Measurements from ENCODE around the gene AK1. TPM values are rescaled to one million over a fixed set of nuclear protein-coding genes. Genes with fewer than 3 reads are reported as not detected.

Gene AK1
- total RNA-seq, 2 experiments from 2014 or later = 46.8 to 54.6 TPM

DNA sequence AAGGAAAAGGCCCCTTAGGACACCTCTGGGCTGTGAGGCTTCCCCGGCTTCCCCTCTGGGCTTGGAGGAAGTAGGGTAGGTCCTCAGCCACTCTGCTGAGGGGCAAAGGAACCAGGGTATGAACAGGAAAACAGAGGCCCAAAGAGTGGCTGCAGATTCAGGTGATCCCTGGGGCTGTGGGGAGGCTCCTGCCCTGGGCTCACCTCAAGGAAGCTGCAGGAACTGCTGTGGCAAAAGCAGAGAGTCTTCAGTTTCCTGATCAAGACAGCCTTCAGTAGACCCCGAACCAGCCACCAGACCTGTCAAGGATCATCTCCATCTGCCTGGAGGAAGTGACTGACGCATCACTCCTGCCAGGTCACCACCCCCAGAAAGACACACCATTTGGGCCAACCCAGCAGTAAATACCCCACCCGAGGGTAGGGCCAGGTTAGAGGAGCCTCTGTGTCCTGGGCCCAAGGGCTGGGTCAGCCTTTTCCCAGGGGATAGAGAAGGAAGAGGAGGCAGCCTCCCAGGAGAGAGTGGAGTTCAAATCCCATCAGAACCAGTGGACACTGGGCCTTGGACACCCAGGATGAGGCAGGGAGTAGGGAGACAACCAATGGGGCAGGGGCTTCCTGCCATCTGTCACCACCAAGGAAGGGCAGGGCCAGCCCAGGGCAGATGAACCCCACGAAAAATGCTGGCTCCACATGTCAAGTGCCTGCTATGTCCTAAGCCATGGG lies 27.7 kb upstream of the AK1 start:
- Mint-ChIP-seq H3K36me3 (peaks cover 12% of the 10 kb centered on the region), H3K9me3 (no peaks in the 10 kb centered on the region), H3K4me1 (peaks cover 40% of the 10 kb centered on the region), H3K4me3 (peak overlapping the region; percentile 93), H3K27me3 (no peaks in the 10 kb centered on the region), H3K27ac (peak overlapping the region; percentile 100)
- POLR2A ChIA-PET = interaction anchor here (0.6 to 5.6 kb wide), 20 partner anchors 8 to 170 kb away, joined by 3 to 187 read pairs (median 4); partner anchors contain the start of genes AK1, CDK9, FPGS and NAIF1
- DNase-seq (peak; percentile 67), ATAC-seq (ENCODE audit: low read depth) (peak; percentile 60)

DNA sequence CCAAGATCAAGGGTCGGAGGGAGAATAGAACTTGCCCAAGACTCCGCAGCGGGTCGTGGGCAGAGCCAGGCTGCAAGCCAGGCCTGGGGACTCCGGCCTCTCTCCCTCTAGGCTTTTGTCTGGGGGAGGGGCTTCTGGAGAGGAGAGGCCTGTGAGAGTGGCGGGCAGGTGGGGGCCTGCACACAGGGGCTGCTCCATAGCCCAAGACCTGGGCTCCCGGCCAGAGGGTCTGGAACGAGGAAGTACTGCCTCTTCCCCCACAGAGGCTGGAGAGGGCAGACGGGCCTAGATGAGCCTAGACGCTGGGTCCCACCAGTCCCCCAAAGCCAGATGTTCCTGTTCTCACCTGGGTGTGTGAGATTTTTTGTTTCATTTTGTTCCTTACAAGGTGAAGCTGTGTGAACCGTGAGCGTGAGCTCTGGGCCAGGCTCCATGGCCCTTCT lies 27.1 kb upstream of the AK1 start:
- POLR2A ChIA-PET = interaction anchor here (0.8 to 5.6 kb wide), 19 partner anchors 11 to 185 kb away, joined by 3 to 187 read pairs (median 6); partner anchors contain the start of genes CDK9, FPGS, NAIF1 and SH2D3C
- Mint-ChIP-seq H3K27ac (peak overlapping the region; percentile 100), H3K4me1 (peaks cover 44% of the 10 kb centered on the region), H3K9me3 (no peaks in the 10 kb centered on the region), H3K27me3 (no peaks in the 10 kb centered on the region), H3K4me3 (peak overlapping the region; percentile 93), H3K36me3 (peaks cover 11% of the 10 kb centered on the region)
- ATAC-seq (ENCODE audit: low read depth) (peak; percentile 5), DNase-seq (peak; percentile 55)

DNA sequence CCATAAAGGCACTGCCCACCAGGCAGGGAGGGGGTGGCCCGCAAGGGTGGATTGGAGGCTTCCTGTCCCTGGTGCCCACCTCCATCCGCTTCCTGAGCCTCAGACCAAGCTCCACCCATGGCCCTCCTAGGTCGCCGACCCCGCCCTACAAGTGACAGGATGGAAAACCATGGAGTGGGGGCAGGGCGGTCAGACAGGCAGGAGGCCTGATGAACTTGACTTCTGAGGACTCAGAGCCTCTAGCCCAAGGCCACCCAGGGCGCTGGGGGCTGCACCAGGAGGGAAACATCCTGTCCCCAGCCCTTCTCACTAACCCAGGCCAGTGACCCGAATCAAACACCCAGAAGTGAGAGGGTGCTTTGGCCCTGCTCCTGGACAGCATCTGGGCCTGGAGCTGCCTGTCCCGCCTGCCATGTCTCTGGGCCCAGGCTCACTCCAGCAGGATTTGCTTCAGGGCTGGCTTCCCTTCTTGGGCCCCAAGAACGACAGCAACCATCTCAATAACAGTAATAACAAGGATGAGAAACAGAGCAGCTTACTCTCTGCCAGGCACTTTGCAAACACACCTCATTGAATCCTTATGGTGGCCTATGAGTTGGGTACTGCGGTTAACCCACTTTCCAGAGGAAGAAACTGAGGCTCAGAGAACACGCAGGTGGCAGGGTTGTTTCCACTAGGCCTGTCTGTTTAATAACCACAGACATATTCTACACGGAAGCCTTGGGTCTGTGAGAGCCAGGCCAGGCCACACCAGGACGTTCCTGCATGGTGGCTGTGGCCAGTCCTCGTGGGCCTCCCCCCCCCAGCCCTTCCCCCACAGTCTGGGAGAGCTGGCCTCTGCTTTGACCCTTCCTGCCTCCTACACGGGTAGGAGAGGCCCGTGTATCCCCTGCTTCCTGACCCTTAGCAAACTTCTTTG lies 26.3 kb upstream of the AK1 start:
- DNase-seq (peak; percentile 89), ATAC-seq (ENCODE audit: low read depth) (peak; percentile 32)
- Mint-ChIP-seq H3K27ac (peak overlapping the region; percentile 100), H3K36me3 (peaks cover 10% of the 10 kb centered on the region), H3K4me3 (peak overlapping the region; percentile 93), H3K4me1 (peaks cover 44% of the 10 kb centered on the region), H3K27me3 (no peaks in the 10 kb centered on the region), H3K9me3 (no peaks in the 10 kb centered on the region)
- POLR2A ChIA-PET = interaction anchor here (0.6 to 5.6 kb wide), 26 partner anchors 11 to 331 kb away, joined by 3 to 187 read pairs (median 4); partner anchors contain the start of genes CDK9, FPGS, NAIF1 and SH2D3C

DNA sequence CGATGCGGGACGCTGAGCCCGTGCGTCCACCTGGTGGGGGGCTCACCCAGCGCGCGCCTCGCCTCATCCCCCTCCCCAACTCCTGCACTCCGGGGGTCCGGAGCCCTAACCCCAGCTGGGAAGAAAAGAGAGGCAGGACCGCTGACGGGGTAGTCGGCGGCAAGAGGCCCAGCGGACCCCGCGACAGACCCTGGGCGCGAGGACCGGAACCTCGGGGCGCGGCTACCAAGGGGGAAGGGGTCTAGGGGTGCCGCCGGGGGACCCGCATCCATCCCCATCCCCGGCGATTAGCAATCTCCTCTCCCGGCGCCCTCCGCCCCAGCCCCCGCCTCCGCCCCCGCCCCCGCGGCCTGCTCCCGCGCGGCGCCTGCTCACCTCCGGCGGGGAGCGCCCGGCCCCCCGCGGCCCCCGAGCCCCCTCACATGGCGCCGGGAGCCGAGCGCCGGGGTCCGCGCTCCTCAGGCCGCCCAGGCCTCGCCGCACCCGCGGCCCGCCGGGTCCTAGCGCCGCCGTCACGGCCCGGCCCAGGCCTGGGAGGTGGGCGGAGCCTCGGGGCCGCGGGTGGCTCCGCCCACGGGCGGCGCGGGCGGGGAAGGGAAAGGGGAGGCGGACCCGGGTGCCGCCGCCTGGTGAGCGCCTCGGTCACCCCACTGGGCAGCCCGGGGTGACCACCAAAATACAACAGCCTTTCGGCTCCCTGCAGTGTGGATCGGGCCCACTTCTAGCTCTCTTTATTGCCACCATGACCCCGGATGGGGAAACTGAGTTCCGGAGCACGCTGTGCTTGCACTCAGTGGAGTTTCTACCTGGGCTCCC lies 21.9 kb upstream of the AK1 start, which contains the start of gene ST6GALNAC6:
Gene ST6GALNAC6 (minus strand): TSS at position 476 of the 816 bp plus-strand sequence. CDS start 1,622 bp downstream, outside the sequence.
- H3K4me3 Mint-ChIP-seq = peak within 1 kb of the TSS; percentile 89
- DNase-seq = peak; percentile 91
- ATAC-seq (ENCODE audit: low read depth) = peak; percentile 65
- peaks cover 38% of the 10 kb centered on the region for H3K4me1 Mint-ChIP-seq
- H3K9me3 Mint-ChIP-seq = peaks cover 1% of the 10 kb centered on the region
- H3K36me3 Mint-ChIP-seq = peaks cover 32% of the 10 kb centered on the region
- peak within 1 kb of the TSS; percentile 82 for H3K27ac Mint-ChIP-seq
- H3K27me3 Mint-ChIP-seq = no peaks in the 10 kb centered on the region
- POLR2A ChIA-PET = interaction anchor here (0.7 to 3.2 kb wide), 4 partner anchors 17 to 131 kb away, joined by 3 to 28 read pairs (median 3); partner anchors contain the start of gene ST6GALNAC4

DNA sequence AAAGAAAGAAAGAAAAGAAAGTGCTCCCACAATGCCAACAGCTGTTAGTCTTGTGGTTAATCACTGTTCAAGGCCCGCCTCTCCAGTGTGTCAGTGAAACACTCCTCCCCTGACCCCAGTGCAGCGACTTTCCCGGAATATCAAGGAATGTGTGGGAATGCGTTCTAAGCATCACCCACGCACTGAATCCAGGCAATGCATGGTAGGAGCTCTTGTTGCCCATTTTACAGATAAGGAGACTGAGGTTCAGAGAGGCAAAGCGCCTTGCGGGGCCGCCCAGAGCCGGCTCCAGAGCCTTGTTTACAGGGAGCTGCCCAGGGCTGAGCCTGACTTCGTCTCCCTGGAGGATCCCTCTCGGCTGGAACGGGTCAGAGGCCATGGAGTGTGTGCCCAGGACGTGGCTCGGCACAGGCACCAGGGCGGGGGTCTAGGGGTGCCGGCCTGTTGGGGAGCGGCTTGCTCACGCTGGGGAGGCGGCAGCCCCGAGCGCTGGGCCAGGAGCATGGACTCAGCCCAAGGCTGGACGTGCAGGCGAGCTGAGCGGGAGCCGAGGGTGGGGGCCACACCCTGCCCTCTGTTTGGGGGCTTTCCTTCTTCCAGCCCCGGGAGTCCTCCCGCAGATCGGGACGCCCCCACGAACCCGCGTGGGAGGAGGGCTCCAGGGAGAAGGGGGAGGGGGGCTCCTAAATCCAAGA lies 21.1 kb upstream of the AK1 start:
- Mint-ChIP-seq H3K27me3 (no peaks in the 10 kb centered on the region), H3K36me3 (peaks cover 39% of the 10 kb centered on the region), H3K4me3 (peak overlapping the region; percentile 89), H3K4me1 (peaks cover 32% of the 10 kb centered on the region), H3K27ac (peak overlapping the region; percentile 82), H3K9me3 (peaks cover 7% of the 10 kb centered on the region)
- DNase-seq (no peak), ATAC-seq (ENCODE audit: low read depth) (no peak)
- POLR2A ChIA-PET = interaction anchor here (0.7 to 3.2 kb wide), 6 partner anchors 10 to 128 kb away, joined by 3 to 28 read pairs (median 3); partner anchors contain the start of gene ST6GALNAC4

DNA sequence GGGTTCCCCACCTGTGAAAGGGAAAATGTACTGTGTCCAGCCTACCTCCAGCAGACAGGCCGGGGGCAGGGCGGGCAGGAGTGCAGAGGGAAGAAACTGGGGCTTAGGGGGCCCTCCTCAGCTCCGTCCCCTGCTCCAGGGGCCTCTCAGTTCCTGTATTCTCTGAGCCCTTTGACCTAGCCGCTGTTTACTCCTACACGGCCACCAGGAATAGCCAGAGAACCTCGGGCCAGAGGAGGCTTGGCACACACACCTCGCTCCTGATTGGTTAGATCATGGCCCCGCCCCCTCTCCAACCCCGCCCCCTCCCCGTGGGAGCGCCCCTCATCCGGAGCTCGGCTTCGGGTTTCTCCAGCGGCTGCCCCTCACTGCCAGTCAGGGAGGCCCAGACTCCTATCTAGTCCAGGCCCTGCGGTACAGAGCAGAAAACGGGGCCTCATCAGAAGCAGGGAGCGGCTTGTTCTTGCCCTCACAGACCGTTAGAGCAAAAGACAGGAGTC lies 19.8 kb upstream of the AK1 start:
- no peak overlapping the region for H3K4me3 Mint-ChIP-seq
- no peak for ATAC-seq (ENCODE audit: low read depth)
- H3K4me1 Mint-ChIP-seq = peaks cover 29% of the 10 kb centered on the region
- H3K9me3 Mint-ChIP-seq = peaks cover 10% of the 10 kb centered on the region
- H3K36me3 Mint-ChIP-seq = peaks cover 49% of the 10 kb centered on the region
- POLR2A ChIA-PET = interaction anchor here (0.7 to 1.4 kb wide), 5 partner anchors 9 to 113 kb away, joined by 3 to 4 read pairs (median 3); partner anchors contain the start of gene ST6GALNAC4
- H3K27ac Mint-ChIP-seq = no peak overlapping the region
- no peak for DNase-seq
- no peaks in the 10 kb centered on the region for H3K27me3 Mint-ChIP-seq

DNA sequence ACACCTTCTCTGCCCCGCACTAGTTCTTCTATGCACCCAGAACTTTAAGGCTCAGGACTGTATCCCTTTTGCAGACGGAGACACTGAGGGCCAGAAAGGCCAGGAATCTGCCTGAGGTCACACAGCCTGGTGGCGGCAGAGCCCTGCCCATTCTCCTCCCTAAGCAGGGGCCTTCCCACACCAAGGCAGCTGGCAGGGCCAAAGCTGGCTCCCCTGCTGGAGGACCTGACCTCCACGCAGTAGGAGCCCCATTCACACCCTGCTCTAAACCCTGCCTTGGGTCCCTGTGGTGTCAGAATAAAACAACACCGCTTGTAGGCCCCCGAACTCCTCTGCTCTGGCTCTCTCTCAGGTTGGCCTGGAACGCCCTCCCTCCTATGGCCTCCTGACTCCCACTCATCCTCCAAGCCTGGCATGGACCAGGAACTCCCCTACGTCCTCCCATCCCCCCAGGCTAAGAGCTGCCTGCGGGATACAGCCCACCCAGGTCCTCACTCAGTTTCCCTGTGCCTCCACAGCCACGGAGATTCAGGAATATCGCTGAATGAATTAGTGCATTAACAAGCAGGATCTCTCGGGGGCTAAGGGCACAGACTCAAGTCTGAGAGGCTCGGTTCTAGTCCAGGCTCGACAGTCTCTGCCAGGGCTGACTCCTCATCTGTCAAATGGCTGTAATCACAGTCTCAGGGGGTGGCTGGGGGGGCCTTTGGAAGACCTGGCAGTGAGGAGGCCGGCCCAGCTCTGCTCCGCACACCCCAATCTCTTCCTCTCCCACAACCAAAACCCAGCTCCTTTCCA lies 19.1 kb upstream of the AK1 start:
- DNase-seq (no peak), ATAC-seq (ENCODE audit: low read depth) (no peak)
- H3K4me1 Mint-ChIP-seq = peaks cover 26% of the 10 kb centered on the region
- no peaks in the 10 kb centered on the region for H3K27me3 Mint-ChIP-seq
- no peak overlapping the region for H3K4me3 Mint-ChIP-seq
- H3K27ac Mint-ChIP-seq = no peak overlapping the region
- POLR2A ChIA-PET = interaction anchor here (0.7 to 1.4 kb wide), 5 partner anchors 9 to 112 kb away, joined by 3 to 4 read pairs (median 3); partner anchors contain the start of gene ST6GALNAC4
- H3K9me3 Mint-ChIP-seq = peaks cover 10% of the 10 kb centered on the region
- peaks cover 51% of the 10 kb centered on the region for H3K36me3 Mint-ChIP-seq

DNA sequence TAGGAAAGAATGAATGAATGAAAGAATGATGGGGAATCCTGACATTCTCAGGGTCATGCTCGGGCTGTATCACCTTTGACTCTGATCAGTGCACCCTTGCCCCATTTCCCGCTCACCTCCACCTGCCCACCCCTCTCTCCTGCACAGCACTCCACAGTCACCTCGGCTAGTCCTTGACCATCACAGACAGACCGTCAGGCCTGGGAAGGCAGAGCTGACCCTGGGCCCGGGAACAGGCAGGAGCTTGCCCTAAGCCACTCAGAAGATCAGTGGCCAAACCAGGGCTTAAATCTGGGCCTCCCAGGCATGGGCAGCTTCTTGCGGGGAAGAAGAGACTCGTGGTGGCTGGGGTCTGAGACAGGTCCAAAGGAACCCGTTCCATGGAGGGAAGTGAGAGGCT lies 18.3 kb upstream of the AK1 start:
- peaks cover 23% of the 10 kb centered on the region for H3K4me1 Mint-ChIP-seq
- POLR2A ChIA-PET = interaction anchor here (1.4 kb wide), 1 partner anchor 20 kb away, joined by 4 read pairs; no protein-coding TSS in a partner anchor
- H3K27me3 Mint-ChIP-seq = no peaks in the 10 kb centered on the region
- H3K36me3 Mint-ChIP-seq = peaks cover 51% of the 10 kb centered on the region
- ATAC-seq (ENCODE audit: low read depth) = no peak
- no peak for DNase-seq
- H3K4me3 Mint-ChIP-seq = no peak overlapping the region
- H3K9me3 Mint-ChIP-seq = peaks cover 10% of the 10 kb centered on the region
- H3K27ac Mint-ChIP-seq = peak overlapping the region; percentile 34

DNA sequence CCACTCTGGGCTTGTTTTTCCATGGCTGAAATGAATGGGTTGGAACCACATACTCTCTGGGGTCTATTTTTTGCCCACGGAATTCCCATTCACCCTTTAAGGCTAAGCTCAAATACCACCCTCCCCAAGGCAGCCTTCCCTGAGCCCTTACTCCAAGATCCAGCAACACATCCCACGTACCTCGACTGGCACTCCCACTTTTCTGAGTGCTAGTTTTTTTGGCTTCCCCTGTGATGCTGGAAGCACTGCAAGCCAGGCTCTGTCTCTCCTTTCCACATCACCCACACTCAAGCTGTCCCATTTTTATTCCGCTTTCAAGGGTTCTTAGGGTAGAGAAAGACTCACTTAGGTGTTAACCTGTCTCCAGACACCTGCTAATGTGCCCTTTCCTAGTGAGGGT lies 15.9 kb upstream of the AK1 start:
- no peak overlapping the region for H3K27ac Mint-ChIP-seq
- H3K4me1 Mint-ChIP-seq = peaks cover 17% of the 10 kb centered on the region
- H3K4me3 Mint-ChIP-seq = no peak overlapping the region
- POLR2A ChIA-PET = no interaction called here
- H3K9me3 Mint-ChIP-seq = peaks cover 10% of the 10 kb centered on the region
- DNase-seq (no peak), ATAC-seq (ENCODE audit: low read depth) (no peak)
- H3K27me3 Mint-ChIP-seq = no peaks in the 10 kb centered on the region
- H3K36me3 Mint-ChIP-seq = peaks cover 51% of the 10 kb centered on the region

DNA sequence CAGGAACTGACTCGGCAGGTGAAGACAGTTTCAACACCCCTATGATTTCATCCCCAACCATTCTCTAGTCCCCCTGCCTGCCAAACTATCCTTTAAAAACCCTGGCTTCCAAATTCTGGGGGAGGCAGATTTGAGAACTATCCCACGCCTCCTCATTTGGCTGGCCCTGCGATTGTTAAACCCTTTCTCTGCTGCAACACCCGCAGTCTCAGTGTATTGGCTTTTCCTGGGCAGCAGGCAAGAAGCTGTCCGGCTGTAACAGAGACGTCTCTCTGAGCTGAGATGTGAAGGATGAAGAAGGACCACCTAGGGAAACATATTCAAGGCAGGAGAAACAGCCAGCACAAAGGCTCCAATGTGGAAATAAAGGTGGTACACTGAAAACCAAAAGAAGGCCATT lies 15.4 kb upstream of the AK1 start:
- POLR2A ChIA-PET = interaction anchor here (0.9 to 1.3 kb wide), 2 partner anchors 11 to 23 kb away, joined by 4 read pairs; no protein-coding TSS in a partner anchor
- Mint-ChIP-seq H3K27ac (no peak overlapping the region), H3K36me3 (peaks cover 52% of the 10 kb centered on the region), H3K27me3 (no peaks in the 10 kb centered on the region), H3K4me1 (peaks cover 15% of the 10 kb centered on the region), H3K9me3 (peaks cover 10% of the 10 kb centered on the region), H3K4me3 (no peak overlapping the region)
- ATAC-seq (ENCODE audit: low read depth) (no peak), DNase-seq (no peak)

DNA sequence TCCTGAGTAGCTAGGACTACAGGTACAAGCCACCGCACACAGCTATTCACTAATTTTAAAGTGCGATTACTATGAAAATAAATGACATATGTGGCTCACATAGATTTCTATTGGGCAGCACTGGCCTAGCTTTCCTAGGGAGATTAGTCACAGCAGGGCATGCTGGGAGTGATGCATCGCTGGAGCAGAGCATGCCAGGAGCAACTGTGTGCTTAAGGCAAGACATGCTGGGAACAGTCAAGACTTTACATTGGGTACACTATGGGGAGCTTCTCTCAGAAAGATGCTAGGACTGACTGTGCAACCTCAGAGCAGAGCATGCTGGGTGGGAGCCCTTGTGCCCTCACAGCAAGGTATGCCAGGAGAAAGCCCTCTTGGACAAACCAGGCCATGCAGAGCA lies 12.6 kb upstream of the AK1 start:
- POLR2A ChIA-PET = interaction anchor here (1.0 kb wide), 1 partner anchor 155 kb away, joined by 4 read pairs; the partner anchor contains the start of gene TOR2A
- peaks cover 43% of the 10 kb centered on the region for H3K36me3 Mint-ChIP-seq
- no peaks in the 10 kb centered on the region for H3K27me3 Mint-ChIP-seq
- H3K9me3 Mint-ChIP-seq = peaks cover 10% of the 10 kb centered on the region
- peaks cover 9% of the 10 kb centered on the region for H3K4me1 Mint-ChIP-seq
- ATAC-seq (ENCODE audit: low read depth) (no peak), DNase-seq (no peak)
- H3K4me3 Mint-ChIP-seq = no peak overlapping the region
- H3K27ac Mint-ChIP-seq = peak overlapping the region; percentile 6
